Stimulated activated CD8-positive, alpha-beta memory T cell treated with anti-CD3 and anti-CD28 coated beads, Interleukin-12 subunit alpha, Interleukin-12 subunit beta, amount 100 ng/mL, for 1 hour (primary cell): Measurements from ENCODE around the gene ABHD18.
"Not testable (repeated sequence)": the region's sequence is repeated elsewhere in the genome, so short reads cannot be mapped to it uniquely, and the experiment has no call there.

Experiments
- DNase-seq: peaks from one replicate; pipeline ENCODE4 v3.0.0-alpha.2; 2020; ENCODE audit warnings: low read depth

ABHD18 gene

GRCh38 chr4:127965062-127965802 lies at the start of gene ABHD18, which contains the start of gene MFSD8:
Gene ABHD18, plus strand, starts transcription at chr4:127965406. Its CDS starts 17,550 bp downstream, at chr4:127982956.
Gene MFSD8, minus strand, starts transcription at chr4:127965173. Its CDS starts 40 bp downstream, at chr4:127965133.
- peak; percentile 99 for DNase-seq

- DNase-seq: no peak
Observed at GRCh38 chr4:127916512-127916911, 48.7 kb upstream of the ABHD18 start.

- no peak for DNase-seq
Observed at GRCh38 chr4:127917151-127917550, 48.1 kb upstream of the ABHD18 start.

- DNase-seq: no peak
Observed at GRCh38 chr4:127920521-127920920, 44.7 kb upstream of the ABHD18 start.

GRCh38 chr4:127922226-127922625 lies 43.0 kb upstream of the ABHD18 start:
- DNase-seq: no peak

GRCh38 chr4:127925720-127926119 lies 39.5 kb upstream of the ABHD18 start:
- not testable (repeated sequence) for DNase-seq

GRCh38 chr4:127930175-127930574 lies 35.0 kb upstream of the ABHD18 start:
- DNase-seq: no peak

GRCh38 chr4:127931836-127932235 lies 33.4 kb upstream of the ABHD18 start:
- not testable (repeated sequence) for DNase-seq

GRCh38 chr4:127936974-127937373 lies 28.2 kb upstream of the ABHD18 start:
- no peak for DNase-seq

GRCh38 chr4:127957105-127957504 lies 8.1 kb upstream of the ABHD18 start:
- DNase-seq: no peak

GRCh38 chr4:127959794-127960193 lies 5.4 kb upstream of the ABHD18 start:
- no peak for DNase-seq

- DNase-seq: not testable (repeated sequence)
Observed at GRCh38 chr4:127963633-127964398, 1.4 kb upstream of the ABHD18 start.

GRCh38 chr4:127964426-127965061 lies 662 bp upstream of the ABHD18 start:
- not testable (repeated sequence) for DNase-seq

- DNase-seq: peak; percentile 41
Observed at GRCh38 chr4:127965803-127966175, 583 bp downstream of the ABHD18 start.

GRCh38 chr4:127967141-127967775 lies 2.1 kb downstream of the ABHD18 start:
- no peak for DNase-seq

GRCh38 chr4:127968586-127968985 lies 3.4 kb downstream of the ABHD18 start:
- DNase-seq: no peak

- not testable (repeated sequence) for DNase-seq
Observed at GRCh38 chr4:127970925-127971324, 5.7 kb downstream of the ABHD18 start.

GRCh38 chr4:127975121-127975770 lies 10.0 kb downstream of the ABHD18 start:
- no peak for DNase-seq

GRCh38 chr4:127978930-127979329 lies 13.7 kb downstream of the ABHD18 start:
- no peak for DNase-seq

- DNase-seq: no peak
Observed at GRCh38 chr4:127982445-127982844, 17.2 kb downstream of the ABHD18 start.

GRCh38 chr4:127985989-127986388 lies 20.8 kb downstream of the ABHD18 start:
- DNase-seq: no peak

GRCh38 chr4:127988638-127989037 lies 23.4 kb downstream of the ABHD18 start:
- DNase-seq: no peak
